NCI-H2227 (cell line): ENCODE measurements around the gene KARS1.

Experiments used
- DNase-seq: peaks from one replicate; lab custom pipeline; 2025; ENCODE audit not compliant: unreplicated experiment; lab: John Stamatoyannopoulos, UW

Gene KARS1

GRCh38 chr16:75647492-75648264 lies at the start of gene KARS1, which contains the start of gene TERF2IP:
Gene KARS1 (minus strand): TSS chr16:75647665. CDS start chr16:75647639, 26 bp downstream.
Gene TERF2IP (plus strand): TSS chr16:75647773. CDS start chr16:75647883, 110 bp downstream.
- DNase-seq, result peak; percentile 90

- DNase-seq, result no peak
Measured at GRCh38 chr16:75695708-75696107, 48.2 kb upstream of the KARS1 start.

GRCh38 chr16:75687361-75687760 lies 39.9 kb upstream of the KARS1 start:
- no peak for DNase-seq

GRCh38 chr16:75682308-75682707 lies 34.8 kb upstream of the KARS1 start:
- no peak for DNase-seq

- DNase-seq, result no peak
Measured at GRCh38 chr16:75679366-75679765, 31.9 kb upstream of the KARS1 start.

GRCh38 chr16:75676909-75677308 lies 29.4 kb upstream of the KARS1 start, which contains the start of gene CPHXL2:
Gene CPHXL2 (minus strand): TSS chr16:75677009. CDS start chr16:75676999, 10 bp downstream.
- no peak for DNase-seq

- DNase-seq, result no peak
Measured at GRCh38 chr16:75667503-75667902, 20.0 kb upstream of the KARS1 start.

- no peak for DNase-seq
Measured at GRCh38 chr16:75660726-75661302, 13.3 kb upstream of the KARS1 start.

- DNase-seq, result no peak
Measured at GRCh38 chr16:75660321-75660720, 12.9 kb upstream of the KARS1 start.

- DNase-seq, result no peak
Measured at GRCh38 chr16:75658175-75658574, 10.7 kb upstream of the KARS1 start.

- DNase-seq, result no peak
Measured at GRCh38 chr16:75653922-75654321, 6.5 kb upstream of the KARS1 start.

- DNase-seq, result peak; percentile 74
Measured at GRCh38 chr16:75648265-75649076, 1.0 kb upstream of the KARS1 start.

- DNase-seq, result no peak
Measured at GRCh38 chr16:75647112-75647491, 363 bp downstream of the KARS1 start.

- no peak for DNase-seq
Measured at GRCh38 chr16:75644240-75645012, 3.0 kb downstream of the KARS1 start.

GRCh38 chr16:75640598-75640997 lies 6.9 kb downstream of the KARS1 start:
- DNase-seq, result no peak

GRCh38 chr16:75635036-75635435 lies 12.4 kb downstream of the KARS1 start:
- no peak for DNase-seq

GRCh38 chr16:75632857-75633256 lies 14.6 kb downstream of the KARS1 start:
- no peak for DNase-seq

- DNase-seq, result no peak
Measured at GRCh38 chr16:75630052-75630451, 17.4 kb downstream of the KARS1 start.

GRCh38 chr16:75629132-75629531 lies 18.3 kb downstream of the KARS1 start:
- DNase-seq, result no peak

GRCh38 chr16:75628351-75628750 lies 19.1 kb downstream of the KARS1 start:
- no peak for DNase-seq

GRCh38 chr16:75627851-75628250 lies 19.6 kb downstream of the KARS1 start:
- DNase-seq, result no peak
